ENCODE measurements around the gene MRPL36. TPM values are rescaled to one million over a fixed set of nuclear protein-coding genes. Genes with fewer than 3 reads are reported as not detected.

The MRPL36 gene
- total and polyA plus RNA-seq, 9 of the 15 experiments (the other 6 are each of a cell fraction or from before 2014, with no cell fraction given), result 78.3 to 557 (median 124) TPM

- no peaks in the 10 kb centered on the region for H3K9me3 ChIP-seq (replicated peaks; ENCODE audit: control insufficient read depth, insufficient read depth, low read depth, low read length)
- FAIRE-seq (no peak), DNase-seq (ENCODE audit: extremely low read depth in 1 of 4, low spot score in 3 of 4) (no peak), ATAC-seq (no peak)
- H3K27me3 ChIP-seq (ENCODE audit: control insufficient read depth in 2 of 2, insufficient read depth in 2 of 2, low read length in 2 of 2), result peaks cover 81 to 90% of the 10 kb centered on the region in 2 experiments
- BruUV-seq (replicated peaks), result no TSS peak
- H3K4me1 ChIP-seq (replicated peaks in 1 of 2; ENCODE audit: control insufficient read depth in 2 of 2, insufficient read depth in 2 of 2, low read length in 2 of 2), result peaks cover 0 to 9% of the 10 kb centered on the region in 2 experiments; a peak in 3 of 5 replicates
- H4K20me1 ChIP-seq (replicated peaks; ENCODE audit: control insufficient read depth, insufficient read depth, low read length), result peaks cover 3% of the 10 kb centered on the region
- H3K79me2 ChIP-seq (ENCODE audit: control insufficient read depth, insufficient read depth, low read length), result no peaks in the 10 kb centered on the region
- ChIA-PET POLR2A (interaction anchor here (1.4 kb wide), 1 partner anchor 8 kb away, joined by 5 read pairs; no protein-coding TSS in a partner anchor), CTCF (ENCODE audit: low intra/inter-chr PET ratio) (no interaction called here)
- no peak overlapping the region for H2AFZ ChIP-seq (ENCODE audit: low read depth, low read length)
- no peak overlapping the region for H3K9ac ChIP-seq (ENCODE audit: insufficient read depth in 1 of 2, low read depth in 2 of 2, low read length in 2 of 2)
- no peak overlapping the region for H3K4me3 ChIP-seq
- H3K4me2 ChIP-seq (ENCODE audit: insufficient read depth, low read length), result no peak overlapping the region
- H3K9me1 ChIP-seq (ENCODE audit: control insufficient read depth, insufficient read depth, low read length), result no peaks in the 10 kb centered on the region
- no peak overlapping the region for H3K27ac ChIP-seq (ENCODE audit: extremely low read depth, low read depth, low read length)
- H3K36me3 ChIP-seq (ENCODE audit: control insufficient read depth, insufficient read depth, low read length), result no peaks in the 10 kb centered on the region
- intact Hi-C loops (cut with micrococcal nuclease), result no loop called here
- in situ Hi-C loops (cut with MboI), result no loop called here
- WGBS (ENCODE audit: insufficient coverage, low coverage, missing lambda C conversion rate), result 3% methylated on average over 8 of the region's 8 CpGs
- TF ChIP-seq, protein P1, sequence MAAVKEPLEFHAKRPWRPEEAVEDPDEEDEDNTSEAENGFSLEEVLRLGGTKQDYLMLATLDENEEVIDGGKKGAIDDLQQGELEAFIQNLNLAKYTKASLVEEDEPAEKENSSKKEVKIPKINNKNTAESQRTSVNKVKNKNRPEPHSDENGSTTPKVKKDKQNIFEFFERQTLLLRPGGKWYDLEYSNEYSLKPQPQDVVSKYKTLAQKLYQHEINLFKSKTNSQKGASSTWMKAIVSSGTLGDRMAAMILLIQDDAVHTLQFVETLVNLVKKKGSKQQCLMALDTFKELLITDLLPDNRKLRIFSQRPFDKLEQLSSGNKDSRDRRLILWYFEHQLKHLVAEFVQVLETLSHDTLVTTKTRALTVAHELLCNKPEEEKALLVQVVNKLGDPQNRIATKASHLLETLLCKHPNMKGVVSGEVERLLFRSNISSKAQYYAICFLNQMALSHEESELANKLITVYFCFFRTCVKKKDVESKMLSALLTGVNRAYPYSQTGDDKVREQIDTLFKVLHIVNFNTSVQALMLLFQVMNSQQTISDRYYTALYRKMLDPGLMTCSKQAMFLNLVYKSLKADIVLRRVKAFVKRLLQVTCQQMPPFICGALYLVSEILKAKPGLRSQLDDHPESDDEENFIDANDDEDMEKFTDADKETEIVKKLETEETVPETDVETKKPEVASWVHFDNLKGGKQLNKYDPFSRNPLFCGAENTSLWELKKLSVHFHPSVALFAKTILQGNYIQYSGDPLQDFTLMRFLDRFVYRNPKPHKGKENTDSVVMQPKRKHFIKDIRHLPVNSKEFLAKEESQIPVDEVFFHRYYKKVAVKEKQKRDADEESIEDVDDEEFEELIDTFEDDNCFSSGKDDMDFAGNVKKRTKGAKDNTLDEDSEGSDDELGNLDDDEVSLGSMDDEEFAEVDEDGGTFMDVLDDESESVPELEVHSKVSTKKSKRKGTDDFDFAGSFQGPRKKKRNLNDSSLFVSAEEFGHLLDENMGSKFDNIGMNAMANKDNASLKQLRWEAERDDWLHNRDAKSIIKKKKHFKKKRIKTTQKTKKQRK (IDR thresholded peaks at IDR 0.05; ENCODE audit: borderline replicate concordance, low read depth, low read length), result no peak
- TF ChIP-seq GTF2A2 (tag; IDR thresholded peaks at IDR 0.05) (no peak), HMGXB4 (CRISPR knock-in tag; IDR thresholded peaks at IDR 0.05) (no peak), ETS2 (tag; IDR thresholded peaks at IDR 0.05; ENCODE audit: borderline replicate concordance, poor library complexity, severe bottlenecking) (no peak), PHB2 (IDR thresholded peaks at IDR 0.05; ENCODE audit: low read depth) (no peak), DDX20 (tag; IDR thresholded peaks at IDR 0.05; ENCODE audit: low read depth) (no peak), THRAP3 (IDR thresholded peaks at IDR 0.05; ENCODE audit: borderline replicate concordance) (no peak), HNRNPLL (IDR thresholded peaks at IDR 0.05; ENCODE audit: low read depth, low read length, poor library complexity, severe bottlenecking) (no peak), EP300 (IDR thresholded peaks at IDR 0.05; ENCODE audit: low read length) (no peak), HDAC2 (IDR thresholded peaks at IDR 0.05) (no peak), DNMT1 (IDR thresholded peaks at IDR 0.05) (no peak), ZNF408 (CRISPR knock-in tag; IDR thresholded peaks at IDR 0.05; ENCODE audit: low read depth) (no peak)
- TF ChIP-seq, protein P2, sequence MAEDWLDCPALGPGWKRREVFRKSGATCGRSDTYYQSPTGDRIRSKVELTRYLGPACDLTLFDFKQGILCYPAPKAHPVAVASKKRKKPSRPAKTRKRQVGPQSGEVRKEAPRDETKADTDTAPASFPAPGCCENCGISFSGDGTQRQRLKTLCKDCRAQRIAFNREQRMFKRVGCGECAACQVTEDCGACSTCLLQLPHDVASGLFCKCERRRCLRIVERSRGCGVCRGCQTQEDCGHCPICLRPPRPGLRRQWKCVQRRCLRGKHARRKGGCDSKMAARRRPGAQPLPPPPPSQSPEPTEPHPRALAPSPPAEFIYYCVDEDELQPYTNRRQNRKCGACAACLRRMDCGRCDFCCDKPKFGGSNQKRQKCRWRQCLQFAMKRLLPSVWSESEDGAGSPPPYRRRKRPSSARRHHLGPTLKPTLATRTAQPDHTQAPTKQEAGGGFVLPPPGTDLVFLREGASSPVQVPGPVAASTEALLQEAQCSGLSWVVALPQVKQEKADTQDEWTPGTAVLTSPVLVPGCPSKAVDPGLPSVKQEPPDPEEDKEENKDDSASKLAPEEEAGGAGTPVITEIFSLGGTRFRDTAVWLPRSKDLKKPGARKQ (CRISPR knock-in tag; IDR thresholded peaks at IDR 0.05), result no peak
- TF ChIP-seq, protein P3, sequence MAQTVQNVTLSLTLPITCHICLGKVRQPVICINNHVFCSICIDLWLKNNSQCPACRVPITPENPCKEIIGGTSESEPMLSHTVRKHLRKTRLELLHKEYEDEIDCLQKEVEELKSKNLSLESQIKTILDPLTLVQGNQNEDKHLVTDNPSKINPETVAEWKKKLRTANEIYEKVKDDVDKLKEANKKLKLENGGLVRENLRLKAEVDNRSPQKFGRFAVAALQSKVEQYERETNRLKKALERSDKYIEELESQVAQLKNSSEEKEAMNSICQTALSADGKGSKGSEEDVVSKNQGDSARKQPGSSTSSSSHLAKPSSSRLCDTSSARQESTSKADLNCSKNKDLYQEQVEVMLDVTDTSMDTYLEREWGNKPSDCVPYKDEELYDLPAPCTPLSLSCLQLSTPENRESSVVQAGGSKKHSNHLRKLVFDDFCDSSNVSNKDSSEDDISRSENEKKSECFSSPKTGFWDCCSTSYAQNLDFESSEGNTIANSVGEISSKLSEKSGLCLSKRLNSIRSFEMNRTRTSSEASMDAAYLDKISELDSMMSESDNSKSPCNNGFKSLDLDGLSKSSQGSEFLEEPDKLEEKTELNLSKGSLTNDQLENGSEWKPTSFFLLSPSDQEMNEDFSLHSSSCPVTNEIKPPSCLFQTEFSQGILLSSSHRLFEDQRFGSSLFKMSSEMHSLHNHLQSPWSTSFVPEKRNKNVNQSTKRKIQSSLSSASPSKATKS (CRISPR knock-in tag; IDR thresholded peaks at IDR 0.05), result no peak
Measured at GRCh38 chr5:1785062-1785461, 14.6 kb downstream of the MRPL36 start.

All from K562 (cell line).